OCI-LY7 (cell line): Measurements from ENCODE around the gene IL17A.

ENCODE experiments used
- EZH2phosphoT487 ChIP-seq: fragments of 200-600 bp; sonication (generic); IDR thresholded peaks from 2 replicates; pipeline ENCODE4 v1.6.1; 2018; ENCODE audit warnings: low read depth, borderline replicate concordance, mild to moderate bottlenecking, mixed run types, antibody characterized with exemption, low read length, moderate library complexity, mixed read lengths
- TF ChIP-seq, protein P1 (sequence below): fragments of 200-600 bp; sonication (generic); conservative IDR thresholded peaks from 2 replicates; pipeline ENCODE4 v1.5.1; 2014; ENCODE audit warnings: mild to moderate bottlenecking, antibody characterized with exemption, low read length, moderate library complexity, mixed read lengths

DNA sequence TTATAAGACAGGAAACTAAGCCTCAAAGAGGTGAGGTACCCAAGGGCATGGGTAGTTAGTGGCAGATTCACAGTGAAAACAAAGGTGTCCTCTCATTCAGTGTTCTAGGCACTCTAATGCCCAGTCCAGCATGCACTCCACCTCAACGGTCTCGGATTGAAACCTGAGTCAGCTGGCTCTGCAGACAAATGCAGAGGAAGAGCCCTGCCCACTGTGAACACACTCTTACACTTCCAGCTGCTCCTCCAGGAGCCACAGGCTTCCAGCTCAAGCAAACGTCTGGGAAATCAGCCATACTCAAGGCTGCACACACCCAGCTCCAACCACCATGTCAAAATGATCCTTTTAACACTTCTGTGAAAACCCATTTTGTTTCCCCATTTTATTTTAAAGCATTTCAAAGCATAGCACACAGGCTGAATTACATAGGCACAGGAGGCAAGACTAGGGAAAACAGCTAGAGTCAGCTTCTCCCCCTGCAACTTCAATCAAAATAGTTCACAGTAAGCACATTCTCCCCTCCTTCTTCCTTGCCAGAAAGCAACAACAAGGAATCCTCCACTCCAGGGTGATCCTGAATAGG, 3.0 kb upstream of the IL17A start:
- TF ChIP-seq, protein P1, sequence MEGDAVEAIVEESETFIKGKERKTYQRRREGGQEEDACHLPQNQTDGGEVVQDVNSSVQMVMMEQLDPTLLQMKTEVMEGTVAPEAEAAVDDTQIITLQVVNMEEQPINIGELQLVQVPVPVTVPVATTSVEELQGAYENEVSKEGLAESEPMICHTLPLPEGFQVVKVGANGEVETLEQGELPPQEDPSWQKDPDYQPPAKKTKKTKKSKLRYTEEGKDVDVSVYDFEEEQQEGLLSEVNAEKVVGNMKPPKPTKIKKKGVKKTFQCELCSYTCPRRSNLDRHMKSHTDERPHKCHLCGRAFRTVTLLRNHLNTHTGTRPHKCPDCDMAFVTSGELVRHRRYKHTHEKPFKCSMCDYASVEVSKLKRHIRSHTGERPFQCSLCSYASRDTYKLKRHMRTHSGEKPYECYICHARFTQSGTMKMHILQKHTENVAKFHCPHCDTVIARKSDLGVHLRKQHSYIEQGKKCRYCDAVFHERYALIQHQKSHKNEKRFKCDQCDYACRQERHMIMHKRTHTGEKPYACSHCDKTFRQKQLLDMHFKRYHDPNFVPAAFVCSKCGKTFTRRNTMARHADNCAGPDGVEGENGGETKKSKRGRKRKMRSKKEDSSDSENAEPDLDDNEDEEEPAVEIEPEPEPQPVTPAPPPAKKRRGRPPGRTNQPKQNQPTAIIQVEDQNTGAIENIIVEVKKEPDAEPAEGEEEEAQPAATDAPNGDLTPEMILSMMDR = no peak
- no peak for TF ChIP-seq EZH2phosphoT487
